Duodenal mucosa (tissue), 2 donors: ENCODE results near the gene PLCB1.
"Not testable (repeated sequence)": the region's sequence is repeated elsewhere in the genome, so short reads cannot be mapped to it uniquely, and the experiment has no call there.

Experiments
- H3K27ac ChIP-seq: one replicate; pipeline ENCODE4 v1.7.0; 2013; ENCODE audit warnings: low read depth, low read length
- H3K27me3 ChIP-seq, 2 donors: one replicate each; pipeline ENCODE4 v1.7.0; 2013; ENCODE audit warnings: low read length in 2 of 2, control low read depth in 1 of 2; ENCODE audit not compliant: insufficient read depth in 2 of 2, control insufficient read depth in 1 of 2
- H3K36me3 ChIP-seq, 2 donors: one replicate each; pipeline ENCODE4 v1.7.0; 2013; ENCODE audit warnings: low read length in 2 of 2, control low read depth in 1 of 2; ENCODE audit not compliant: insufficient read depth in 2 of 2, control insufficient read depth in 1 of 2
- H3K4me1 ChIP-seq, 2 donors: one replicate each; pipeline ENCODE4 v1.7.0; 2013; ENCODE audit warnings: low read length in 2 of 2, control low read depth in 1 of 2; ENCODE audit not compliant: insufficient read depth in 2 of 2, control insufficient read depth in 1 of 2
- H3K4me3 ChIP-seq, 2 donors: one replicate each; pipeline ENCODE4 v1.7.0; 2013; ENCODE audit warnings: low read length in 2 of 2, low read depth in 1 of 2
- H3K9ac ChIP-seq, 2 donors: one replicate each; pipeline ENCODE4 v1.7.0; 2013; ENCODE audit warnings: low read length in 2 of 2, low read depth in 1 of 2
- H3K9me3 ChIP-seq, 2 donors: one replicate each; pipeline ENCODE4 v1.7.0; 2013; ENCODE audit warnings: low read length in 2 of 2, control low read depth in 1 of 2; ENCODE audit not compliant: control insufficient read depth in 1 of 2

PLCB1 gene

GRCh38 chr20:8342391-8342790 is 210.3 kb downstream of the PLCB1 start:
- Histone ChIP-seq H3K9me3 (no peaks in the 10 kb centered on the region), H3K4me3 (no peak overlapping the region), H3K9ac (no peak overlapping the region), H3K36me3 (no peaks in the 10 kb centered on the region), H3K27me3 (no peaks in the 10 kb centered on the region), H3K27ac (no peak overlapping the region), H3K4me1 (peaks cover 16 to 42% of the 10 kb centered on the region in 2 donors)

DNA sequence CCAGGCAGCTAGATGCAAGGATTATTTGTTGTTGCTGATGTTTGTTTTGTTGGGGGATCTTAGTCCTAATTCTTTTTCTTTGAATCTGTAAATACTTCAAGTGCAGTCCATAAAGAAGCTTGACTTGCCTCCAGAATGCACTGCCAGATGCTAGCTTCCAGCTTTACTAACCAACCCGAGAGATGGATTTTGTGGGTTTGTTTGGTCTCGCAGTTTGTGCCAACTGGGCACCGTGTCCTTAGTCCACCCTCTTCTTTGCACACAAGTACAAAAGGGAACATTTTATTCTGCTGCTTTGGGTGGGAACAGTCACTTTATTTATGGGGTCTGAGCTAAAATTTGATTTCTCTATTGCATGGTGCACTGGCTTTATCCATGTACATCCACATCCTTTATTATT is 212.0 kb downstream of the PLCB1 start:
- peaks cover 15 to 51% of the 10 kb centered on the region in 2 donors for H3K4me1 ChIP-seq
- H3K27me3 ChIP-seq: no peaks in the 10 kb centered on the region
- H3K36me3 ChIP-seq: no peaks in the 10 kb centered on the region
- no peak overlapping the region for H3K4me3 ChIP-seq
- H3K9ac ChIP-seq: no peak overlapping the region
- H3K9me3 ChIP-seq: no peaks in the 10 kb centered on the region
- H3K27ac ChIP-seq: no peak overlapping the region

GRCh38 chr20:8344631-8345030 is 212.6 kb downstream of the PLCB1 start:
- Histone ChIP-seq H3K9ac (no peak overlapping the region), H3K27ac (no peak overlapping the region), H3K4me1 (peaks cover 13 to 46% of the 10 kb centered on the region in 2 donors), H3K9me3 (no peaks in the 10 kb centered on the region), H3K27me3 (no peaks in the 10 kb centered on the region), H3K4me3 (no peak overlapping the region), H3K36me3 (no peaks in the 10 kb centered on the region)

GRCh38 chr20:8346700-8347270 is 214.7 kb downstream of the PLCB1 start:
- H3K27me3 ChIP-seq: no peaks in the 10 kb centered on the region
- no peak overlapping the region for H3K27ac ChIP-seq

DNA sequence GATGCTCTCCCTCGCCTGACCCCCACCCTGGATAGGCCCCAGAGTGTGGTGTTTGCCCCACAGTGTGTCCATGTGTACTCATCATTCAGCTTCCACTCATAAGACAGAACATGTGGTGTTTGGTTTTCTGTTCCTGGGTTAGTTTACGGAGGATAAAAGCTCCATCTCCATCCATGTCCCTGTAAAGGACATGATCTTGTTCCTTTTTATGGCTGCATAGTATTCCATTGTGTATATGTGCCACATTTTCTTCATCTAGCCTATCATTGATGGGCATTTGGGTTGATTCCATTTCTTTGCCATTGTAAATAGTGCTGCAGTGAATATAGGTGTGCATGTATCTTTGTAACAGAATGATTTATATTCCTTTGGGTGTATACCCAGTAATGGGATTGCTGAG is 218.2 kb downstream of the PLCB1 start:
- not testable (repeated sequence) for H3K36me3 ChIP-seq, H3K27ac ChIP-seq, H3K27me3 ChIP-seq, H3K9me3 ChIP-seq, H3K9ac ChIP-seq, H3K4me3 ChIP-seq
- peaks cover 7 to 27% of the 10 kb centered on the region in 2 donors for H3K4me1 ChIP-seq

More at GRCh38 chr20:8346700-8347270, 214.7 kb downstream of the PLCB1 start:
- H3K9me3 ChIP-seq: no peaks in the 10 kb centered on the region
- no peak overlapping the region for H3K9ac ChIP-seq
- no peak overlapping the region for H3K4me3 ChIP-seq
- no peaks in the 10 kb centered on the region for H3K36me3 ChIP-seq
- peaks cover 12 to 39% of the 10 kb centered on the region in 2 donors for H3K4me1 ChIP-seq

DNA sequence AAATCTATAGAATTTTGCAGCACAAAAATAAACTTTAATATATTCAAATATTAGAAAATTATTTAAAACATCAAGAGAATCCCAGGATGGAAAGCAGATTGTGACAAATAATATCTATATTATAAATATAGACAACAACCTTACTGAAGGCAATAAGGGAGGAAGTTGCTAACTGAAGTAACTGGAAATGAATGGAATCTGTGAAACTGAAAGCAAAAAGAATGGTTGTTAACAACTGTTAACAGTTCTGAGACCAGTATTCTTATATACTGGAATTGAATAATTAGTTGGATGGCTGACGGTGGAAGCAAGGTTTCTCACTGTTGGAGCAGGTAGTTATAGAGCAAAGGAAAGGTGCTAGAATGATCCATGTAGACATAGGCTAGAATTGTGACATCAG is 220.4 kb downstream of the PLCB1 start:
- H3K9me3 ChIP-seq: no peaks in the 10 kb centered on the region
- H3K36me3 ChIP-seq: no peaks in the 10 kb centered on the region
- peaks cover 4 to 20% of the 10 kb centered on the region in 2 donors for H3K4me1 ChIP-seq
- no peaks in the 10 kb centered on the region for H3K27me3 ChIP-seq
- no peak overlapping the region for H3K4me3 ChIP-seq
- no peak overlapping the region for H3K27ac ChIP-seq
- no peak overlapping the region for H3K9ac ChIP-seq

- H3K4me1 ChIP-seq: peaks cover 4 to 11% of the 10 kb centered on the region in 2 donors
- H3K27ac ChIP-seq: no peak overlapping the region
- H3K36me3 ChIP-seq: no peaks in the 10 kb centered on the region
- H3K27me3 ChIP-seq: no peaks in the 10 kb centered on the region
- H3K9ac ChIP-seq: no peak overlapping the region
- H3K9me3 ChIP-seq: no peaks in the 10 kb centered on the region
- H3K4me3 ChIP-seq: no peak overlapping the region
Observed at GRCh38 chr20:8353512-8353911, 221.4 kb downstream of the PLCB1 start.

- Histone ChIP-seq H3K9me3 (no peaks in the 10 kb centered on the region), H3K27ac (no peak overlapping the region), H3K4me1 (peaks cover 4 to 10% of the 10 kb centered on the region in 2 donors), H3K27me3 (no peaks in the 10 kb centered on the region), H3K36me3 (no peaks in the 10 kb centered on the region), H3K4me3 (no peak overlapping the region), H3K9ac (no peak overlapping the region)
Observed at GRCh38 chr20:8355453-8355852, 223.4 kb downstream of the PLCB1 start.

DNA sequence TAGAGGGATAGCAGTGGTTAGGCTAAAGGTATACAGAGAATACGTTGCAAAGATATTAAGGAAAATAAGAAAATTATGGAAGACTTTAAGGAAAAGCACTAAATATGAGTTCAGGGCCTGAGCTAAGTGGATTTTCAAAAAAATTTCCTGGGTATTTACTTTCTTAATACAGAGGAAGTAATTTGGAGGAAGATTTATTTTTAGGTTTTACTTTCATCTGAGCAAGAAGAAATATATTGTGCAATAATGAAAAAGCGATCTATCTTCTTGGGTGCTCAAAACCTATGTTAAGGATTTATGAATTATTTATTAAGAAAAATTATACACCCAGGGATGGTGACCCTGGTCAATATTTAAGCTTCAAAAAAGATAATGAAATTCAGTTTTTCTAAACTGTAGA is 224.7 kb downstream of the PLCB1 start:
- H3K27ac ChIP-seq: no peak overlapping the region
- H3K36me3 ChIP-seq: no peaks in the 10 kb centered on the region
- H3K9ac ChIP-seq: no peak overlapping the region
- H3K4me1 ChIP-seq: peaks cover 4 to 21% of the 10 kb centered on the region in 2 donors
- no peak overlapping the region for H3K4me3 ChIP-seq
- H3K27me3 ChIP-seq: no peaks in the 10 kb centered on the region
- no peaks in the 10 kb centered on the region for H3K9me3 ChIP-seq

GRCh38 chr20:8357703-8358102 is 225.6 kb downstream of the PLCB1 start:
- H3K9ac ChIP-seq: no peak overlapping the region
- H3K36me3 ChIP-seq: no peaks in the 10 kb centered on the region
- H3K27ac ChIP-seq: no peak overlapping the region
- no peaks in the 10 kb centered on the region for H3K27me3 ChIP-seq
- H3K4me1 ChIP-seq: peaks cover 6 to 27% of the 10 kb centered on the region in 2 donors
- no peaks in the 10 kb centered on the region for H3K9me3 ChIP-seq
- no peak overlapping the region for H3K4me3 ChIP-seq

- peaks cover 15 to 47% of the 10 kb centered on the region in 2 donors for H3K4me1 ChIP-seq
- no peak overlapping the region for H3K4me3 ChIP-seq
- H3K27me3 ChIP-seq: no peaks in the 10 kb centered on the region
- no peaks in the 10 kb centered on the region for H3K9me3 ChIP-seq
- no peaks in the 10 kb centered on the region for H3K36me3 ChIP-seq
- no peak overlapping the region for H3K27ac ChIP-seq
- no peak overlapping the region for H3K9ac ChIP-seq
Observed at GRCh38 chr20:8360035-8360434, 228.0 kb downstream of the PLCB1 start.
